Frontal cortex (tissue), 4 donors: ENCODE results near the gene PCLAF. TPM values are rescaled to one million over a fixed set of nuclear protein-coding genes. Genes with fewer than 3 reads are reported as not detected.
"Not testable (repeated sequence)": the region's sequence is repeated elsewhere in the genome, so short reads cannot be mapped to it uniquely, and the experiment has no call there.

Experiments used
- DNase-seq, 2 donors: peaks; one replicate each; pipeline ENCODE4 v3.0.0; 2012; ENCODE audit warnings: low spot score in 2 of 2
- FAIRE-seq: peaks from 2 replicates; lab custom pipeline; 2012; peaks lifted over from hg19 to GRCh38; lab: Jason Lieb, UNC
- total RNA-seq: library from RNA; depleted of rRNA; stranded (reverse); fragments of >200 nt; gene quantifications from one replicate; pipeline ENCODE4 v1.2.3, GENCODE V29; 2014
- donor health status: control.
- donor health status: control.
- donor health status: control.

The PCLAF gene
- total RNA-seq, 1 donor from 2014 or later, result 2.9 TPM

DNA sequence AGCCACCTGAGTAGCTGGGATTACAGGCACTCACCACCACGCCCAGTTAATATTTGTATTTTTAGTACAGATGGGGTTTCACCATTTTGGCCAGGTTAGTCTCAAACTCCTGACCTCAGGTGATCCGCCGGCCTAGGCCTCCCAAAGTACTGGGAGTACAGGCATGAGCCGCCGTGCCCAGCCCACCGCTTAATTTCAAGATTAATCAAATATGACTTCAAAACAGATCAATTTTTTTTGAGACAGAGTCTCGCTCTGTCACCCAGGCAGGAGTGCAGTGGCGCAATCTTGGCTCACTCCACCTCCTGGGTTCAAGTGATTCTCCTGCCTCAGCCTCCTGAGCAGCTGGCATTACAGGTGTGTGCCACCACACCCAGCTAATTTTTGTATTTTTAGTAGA, 9.9 kb downstream of the PCLAF start:
- not testable (repeated sequence) for FAIRE-seq, DNase-seq

GRCh38 chr15:64369078-64369607, 12.1 kb downstream of the PCLAF start:
- DNase-seq, result no peak
- FAIRE-seq, result no peak

DNA sequence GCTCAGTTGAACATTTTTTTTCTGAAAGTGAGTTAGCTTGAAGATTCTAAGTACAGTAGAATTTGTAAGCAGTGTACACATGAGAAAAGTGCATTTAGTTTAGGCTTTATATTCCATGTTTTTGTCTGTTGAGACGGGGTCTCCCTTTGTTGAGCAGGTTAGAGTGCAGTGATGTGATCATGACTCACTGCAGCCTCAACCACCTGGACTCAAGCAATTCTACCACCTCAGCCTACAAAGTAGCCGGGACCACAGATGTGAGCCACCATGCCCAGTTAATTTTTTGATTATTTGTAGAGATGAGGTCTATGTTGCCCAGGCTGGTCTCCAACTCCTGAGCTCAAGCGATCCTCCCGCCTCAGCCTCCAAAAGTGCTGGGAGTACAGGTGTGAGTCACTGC, 20.0 kb downstream of the PCLAF start:
- FAIRE-seq, result no peak
- no peak for DNase-seq

- no peak for DNase-seq
- no peak for FAIRE-seq
These were observed 24.6 kb downstream of the PCLAF start for GRCh38 chr15:64356710-64357040.

- DNase-seq (peak; percentile 80 to 86), FAIRE-seq (no peak)
These were observed 25.1 kb downstream of the PCLAF start, which contains the start of gene CSNK1G1 for GRCh38 chr15:64355944-64356709. Gene CSNK1G1, minus strand, starts transcription at chr15:64356173. Its CDS starts 55,674 bp downstream, at chr15:64300499.

DNA sequence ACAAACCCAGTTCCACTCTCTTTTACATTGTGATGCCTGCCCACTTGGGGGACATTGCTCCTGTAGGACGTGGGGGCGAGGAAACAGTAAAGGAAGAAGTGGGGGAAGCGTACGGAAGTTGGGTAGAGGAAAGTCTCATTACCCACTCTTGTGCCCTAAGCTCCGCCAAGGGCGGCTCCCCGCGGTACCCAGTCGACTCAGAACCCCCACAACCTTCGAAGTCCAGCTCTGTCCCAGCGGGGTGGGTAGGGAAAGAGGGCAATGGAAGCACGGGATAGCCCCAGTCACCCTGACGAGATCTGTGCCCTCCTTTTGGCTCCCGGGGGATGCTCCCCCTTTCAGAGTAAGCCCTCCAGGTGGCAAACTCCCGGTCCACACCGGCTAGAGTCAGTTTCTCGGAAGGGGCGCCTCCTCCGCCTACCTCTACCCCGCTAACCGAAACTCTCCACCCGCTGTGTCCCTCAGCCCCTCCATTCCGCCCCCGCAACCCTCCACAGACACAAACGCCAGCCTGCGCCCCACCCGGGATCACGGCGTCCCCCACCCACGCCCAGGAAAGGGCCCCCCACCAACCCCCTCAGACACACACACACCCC, 25.8 kb downstream of the PCLAF start:
- no peak for FAIRE-seq
- no peak for DNase-seq

DNA sequence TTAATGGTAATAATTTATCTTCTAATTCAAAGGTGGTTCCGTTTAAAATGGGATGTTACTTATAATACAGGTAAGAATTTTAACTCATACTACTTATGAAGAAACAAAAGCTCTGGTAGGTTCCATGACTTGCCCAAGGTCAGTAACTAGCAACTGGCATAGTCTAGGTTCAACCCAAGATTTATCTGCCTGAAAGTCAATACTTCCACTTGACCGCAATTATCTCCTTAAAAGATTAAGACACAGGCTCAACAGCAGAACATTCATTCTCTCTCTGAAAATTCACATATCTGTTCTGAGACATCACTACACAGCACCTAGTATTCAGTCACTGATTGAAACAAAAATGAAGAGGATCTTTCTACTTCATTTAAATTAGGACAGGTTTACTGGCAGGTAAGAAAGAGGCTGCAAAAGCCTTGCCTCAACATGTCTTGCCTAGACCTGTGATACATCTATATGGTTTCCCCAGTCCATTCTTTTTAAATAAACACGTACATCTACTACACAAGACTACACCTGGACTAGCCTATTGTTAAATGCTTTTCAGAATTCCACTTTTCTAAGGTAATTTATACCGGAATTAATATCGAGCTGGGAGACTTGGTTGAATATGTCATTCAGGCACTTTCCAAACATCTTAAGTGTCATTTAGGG, 26.4 kb downstream of the PCLAF start:
- FAIRE-seq, result no peak
- no peak for DNase-seq

- no peak for FAIRE-seq
These were observed 30.0 kb downstream of the PCLAF start for GRCh38 chr15:64351265-64351664.

DNA sequence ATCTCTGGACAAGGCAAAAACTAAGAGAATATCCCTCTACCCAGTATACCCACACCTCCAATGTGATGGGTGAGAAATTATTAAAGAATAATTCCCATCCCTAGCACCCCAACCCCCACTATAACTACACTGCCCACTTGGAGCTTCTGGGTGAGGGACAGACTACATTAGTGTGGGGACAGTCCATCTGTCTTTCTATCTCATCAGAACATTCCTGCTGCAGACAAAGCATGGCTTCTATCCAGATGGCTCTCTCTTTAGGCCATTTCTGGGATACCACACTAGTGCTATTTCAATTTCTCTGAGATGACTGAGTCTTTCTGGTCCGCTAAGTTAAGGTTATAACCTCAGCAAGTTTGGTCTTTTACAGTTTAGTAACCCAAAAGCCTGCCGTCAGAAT, 31.9 kb downstream of the PCLAF start:
- DNase-seq (no peak), FAIRE-seq (no peak)

More at GRCh38 chr15:64351265-64351664, 30.0 kb downstream of the PCLAF start:
- DNase-seq, result no peak

GRCh38 chr15:64348455-64348854, 32.8 kb downstream of the PCLAF start:
- no peak for FAIRE-seq
- DNase-seq, result no peak

- peak; percentile 81 for FAIRE-seq
These were observed 35.0 kb downstream of the PCLAF start for GRCh38 chr15:64346242-64346641.

DNA sequence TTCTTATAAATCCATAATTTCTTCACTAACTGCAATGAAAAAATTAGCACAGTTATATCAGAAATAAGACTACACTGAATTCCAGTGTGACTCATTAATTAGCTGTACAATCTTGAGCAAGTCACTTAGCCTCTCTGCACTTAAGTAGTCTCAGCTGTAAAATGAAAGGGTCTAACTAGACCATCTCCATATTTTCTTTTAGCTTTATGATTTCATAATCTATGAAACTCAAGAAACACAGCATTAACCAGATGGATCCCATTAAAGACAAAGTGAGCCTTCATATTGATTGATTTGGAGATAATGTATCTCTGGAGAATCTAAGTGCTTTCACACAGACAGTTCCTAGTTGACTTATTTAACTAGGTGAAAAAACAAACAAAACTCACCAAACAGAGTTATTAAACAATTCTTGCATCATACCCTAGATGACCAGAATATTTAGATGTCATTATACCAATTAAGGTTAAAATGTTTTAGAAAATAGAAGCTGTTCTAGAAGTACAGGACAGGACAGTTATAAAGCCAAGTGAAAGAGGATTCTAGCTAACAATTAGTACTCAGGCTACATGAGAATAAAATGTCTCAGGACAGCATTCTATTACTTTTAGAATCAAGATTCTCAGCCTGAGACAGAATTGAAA, 36.5 kb downstream of the PCLAF start:
- no peak for DNase-seq
- no peak for FAIRE-seq

More at GRCh38 chr15:64346242-64346641, 35.0 kb downstream of the PCLAF start:
- not testable (repeated sequence) for DNase-seq

GRCh38 chr15:64343841-64344240, 37.4 kb downstream of the PCLAF start:
- FAIRE-seq (no peak), DNase-seq (no peak)

- DNase-seq (no peak), FAIRE-seq (no peak)
These were observed 38.0 kb downstream of the PCLAF start for GRCh38 chr15:64343222-64343621.

DNA sequence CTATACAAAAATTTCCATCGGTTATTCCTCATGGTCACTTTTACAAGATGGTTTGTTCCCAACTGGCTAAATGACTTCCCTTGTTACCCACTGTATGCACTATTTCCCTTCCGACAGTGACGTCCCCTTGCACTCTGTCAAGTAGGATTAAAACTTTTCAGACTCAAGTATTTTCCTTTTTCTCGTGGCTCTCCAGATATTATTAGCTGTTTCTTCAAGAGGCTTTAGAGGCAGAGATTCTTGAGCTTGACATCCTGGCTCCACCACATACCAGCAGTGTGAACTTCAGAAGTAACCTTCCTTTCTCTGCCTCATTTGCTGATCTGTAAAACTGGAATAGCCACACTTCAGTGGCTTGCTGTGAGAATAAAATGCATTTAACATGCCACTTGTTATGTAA, 39.3 kb downstream of the PCLAF start:
- no peak for FAIRE-seq
- DNase-seq, result no peak

- no peak for DNase-seq
- no peak for FAIRE-seq
These were observed 40.9 kb downstream of the PCLAF start for GRCh38 chr15:64340355-64340754.

DNA sequence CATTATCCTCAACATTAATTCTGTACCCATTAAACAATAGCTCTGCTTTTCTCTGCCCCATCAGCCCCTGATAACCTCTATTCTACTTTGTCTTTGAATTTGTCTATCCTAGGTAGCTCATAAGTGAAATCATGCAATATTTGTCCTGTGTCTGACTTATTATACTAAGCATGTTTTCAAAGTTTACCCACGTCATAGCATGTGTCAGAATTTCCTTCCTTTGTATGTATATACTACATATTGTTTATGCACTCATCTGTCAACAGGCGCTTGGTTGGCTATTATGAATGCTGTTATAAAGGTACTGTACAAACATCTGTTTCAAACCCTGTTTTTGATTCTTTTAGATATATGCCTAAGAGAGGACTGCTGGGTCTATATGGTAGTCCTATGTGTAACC, 43.5 kb downstream of the PCLAF start:
- DNase-seq (no peak), FAIRE-seq (no peak)

GRCh38 chr15:64333986-64334929, 47.0 kb downstream of the PCLAF start:
- no peak for FAIRE-seq
- no peak for DNase-seq

DNA sequence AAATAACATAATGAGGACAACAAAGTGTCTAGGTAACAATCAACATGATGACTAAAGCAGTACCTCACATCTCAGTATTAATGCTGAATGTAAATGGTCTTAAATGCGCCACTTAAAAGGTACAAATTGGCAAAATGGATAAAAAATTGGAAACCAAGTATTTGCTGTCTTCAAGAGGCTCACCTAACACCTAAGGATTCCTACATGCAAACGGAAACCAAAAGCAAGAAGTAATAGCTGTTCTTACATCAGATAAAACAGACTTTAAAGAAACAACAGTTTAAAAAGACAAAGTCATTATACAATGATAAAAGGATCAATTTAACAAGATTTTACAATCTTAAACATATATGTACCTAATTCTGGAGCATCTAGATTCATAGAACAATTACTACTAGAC, 47.7 kb downstream of the PCLAF start:
- FAIRE-seq, result no peak
- DNase-seq, result no peak
